Natural killer cell (primary cell): ENCODE data around the gene SORCS2. TPM values are rescaled to one million over a fixed set of nuclear protein-coding genes. Genes with fewer than 3 reads are reported as not detected.

Experiments used
- ATAC-seq, 3 donors: fragments of 150-1000 bp in 2 of 3; fragments of 200-7000 bp in 1 of 3; cut with Tn5 transposase; 1 replicate in 1 of 3; 2 replicates in 2 of 3; pipeline ENCODE4 v1.10.0; 2021; ENCODE audit warnings: mild to moderate bottlenecking in 2 of 3, moderate library complexity in 2 of 3
- DNase-seq, 2 donors: peaks; one replicate each; pipeline versions ENCODE4 v3.0.0 to v3.0.0-alpha.2; 2013 to 2021; ENCODE audit warnings: mixed read lengths in 1 of 2
- H3K27ac ChIP-seq: one replicate; pipeline ENCODE4 v1.5.1; 2013; ENCODE audit warnings: mild to moderate bottlenecking, low read length
- H3K27me3 ChIP-seq: one replicate; pipeline ENCODE4 v1.6.1; 2013; ENCODE audit warnings: low read length; ENCODE audit not compliant: control insufficient read depth, insufficient read depth
- H3K36me3 ChIP-seq: one replicate; pipeline ENCODE4 v1.6.1; 2013; ENCODE audit warnings: low read length; ENCODE audit not compliant: control insufficient read depth, insufficient read depth
- H3K4me1 ChIP-seq: one replicate; pipeline ENCODE4 v1.6.1; 2013; ENCODE audit warnings: low read length; ENCODE audit not compliant: control insufficient read depth, insufficient read depth
- H3K4me3 ChIP-seq: one replicate; pipeline ENCODE4 v1.5.1; 2013; ENCODE audit warnings: low read length
- H3K9me3 ChIP-seq: one replicate; pipeline ENCODE4 v1.6.1; 2013; ENCODE audit warnings: low read length; ENCODE audit not compliant: control insufficient read depth, insufficient read depth
- H3K27ac Mint-ChIP-seq, 2 donors: one replicate each; pipeline ENCODE4 v1.8.0; 2022; ENCODE audit warnings: mild to moderate bottlenecking in 2 of 2, mixed read lengths in 2 of 2, moderate library complexity in 1 of 2
- H3K27me3 Mint-ChIP-seq, 2 donors: one replicate each; pipeline ENCODE4 v1.8.0; 2022; ENCODE audit warnings: low read depth in 2 of 2, mixed read lengths in 2 of 2
- H3K36me3 Mint-ChIP-seq: one replicate; pipeline ENCODE4 v1.8.0; 2022; ENCODE audit warnings: mixed read lengths
- H3K4me1 Mint-ChIP-seq, 2 donors: one replicate each; pipeline ENCODE4 v1.8.0; 2022; ENCODE audit warnings: mixed read lengths in 2 of 2
- H3K4me3 Mint-ChIP-seq: one replicate; pipeline ENCODE4 v1.8.0; 2022; ENCODE audit warnings: mild to moderate bottlenecking, moderate library complexity, mixed read lengths
- H3K9me3 Mint-ChIP-seq, 2 donors: one replicate each; pipeline ENCODE4 v1.8.0; 2022; ENCODE audit warnings: mixed read lengths in 2 of 2
- WGBS: methylation state at CpG from one replicate; pipeline ENCODE4 v1.1.7; 2013; ENCODE audit warnings: missing lambda C conversion rate; ENCODE audit not compliant: insufficient coverage; 5-methylcytosine and 5-hydroxymethylcytosine counted together
- intact Hi-C: fragments of 100-400 bp; cut with micrococcal nuclease; formaldehyde crosslinking; loops from one replicate; pipeline ENCODE4 v1.14.2; 2022
- total RNA-seq, 4 donors: library from RNA; stranded (reverse); fragments of 120-200 nt in 1 of 4; gene quantifications; one replicate each; pipeline versions ENCODE4 v1.2.3 to v1.2.4, GENCODE V29; 2013 to 2022
- TF ChIP-seq, protein P1 (sequence below): fragments of 200-600 bp; IDR thresholded peaks from one replicate; pipeline ENCODE4 v1.8.0; 2022; ENCODE audit warnings: antibody characterized with exemption

The SORCS2 gene
- total RNA-seq, 3 donors from 2014 or later (not counting 1 experiment from before 2014, with no cell fraction given), result 1.2 to 2.5 (median 1.4) TPM

DNA sequence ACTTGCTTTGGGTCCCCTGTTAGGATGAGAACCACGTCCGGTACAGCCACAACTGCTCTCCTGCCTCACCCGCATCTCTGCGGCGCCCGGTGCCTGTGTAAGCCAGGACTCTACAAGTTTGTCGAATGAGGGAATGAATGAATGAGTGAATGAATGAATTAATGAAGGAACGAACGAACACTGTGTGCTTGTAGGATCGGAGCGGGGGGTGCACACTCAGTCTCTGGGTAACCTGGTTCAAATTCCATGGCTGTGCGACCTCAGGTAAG lies 443.8 kb downstream of the SORCS2 start:
- Histone ChIP-seq H3K36me3 (no peaks in the 10 kb centered on the region), H3K27me3 (no peaks in the 10 kb centered on the region), H3K9me3 (no peaks in the 10 kb centered on the region), H3K27ac (no peak overlapping the region), H3K4me3 (no peak overlapping the region), H3K4me1 (peaks cover 36% of the 10 kb centered on the region)
- DNase-seq, result no peak
- H3K4me3 Mint-ChIP-seq, result no peak overlapping the region
- TF ChIP-seq, protein P1, sequence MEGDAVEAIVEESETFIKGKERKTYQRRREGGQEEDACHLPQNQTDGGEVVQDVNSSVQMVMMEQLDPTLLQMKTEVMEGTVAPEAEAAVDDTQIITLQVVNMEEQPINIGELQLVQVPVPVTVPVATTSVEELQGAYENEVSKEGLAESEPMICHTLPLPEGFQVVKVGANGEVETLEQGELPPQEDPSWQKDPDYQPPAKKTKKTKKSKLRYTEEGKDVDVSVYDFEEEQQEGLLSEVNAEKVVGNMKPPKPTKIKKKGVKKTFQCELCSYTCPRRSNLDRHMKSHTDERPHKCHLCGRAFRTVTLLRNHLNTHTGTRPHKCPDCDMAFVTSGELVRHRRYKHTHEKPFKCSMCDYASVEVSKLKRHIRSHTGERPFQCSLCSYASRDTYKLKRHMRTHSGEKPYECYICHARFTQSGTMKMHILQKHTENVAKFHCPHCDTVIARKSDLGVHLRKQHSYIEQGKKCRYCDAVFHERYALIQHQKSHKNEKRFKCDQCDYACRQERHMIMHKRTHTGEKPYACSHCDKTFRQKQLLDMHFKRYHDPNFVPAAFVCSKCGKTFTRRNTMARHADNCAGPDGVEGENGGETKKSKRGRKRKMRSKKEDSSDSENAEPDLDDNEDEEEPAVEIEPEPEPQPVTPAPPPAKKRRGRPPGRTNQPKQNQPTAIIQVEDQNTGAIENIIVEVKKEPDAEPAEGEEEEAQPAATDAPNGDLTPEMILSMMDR, result no peak
- 96% methylated on average over 12 of the region's 12 CpGs for WGBS
- intact Hi-C loops, result no loop called here
- ATAC-seq, result no peak
- no peak overlapping the region for H3K27ac Mint-ChIP-seq
- H3K4me1 Mint-ChIP-seq, result peaks cover 18 to 29% of the 10 kb centered on the region in 2 donors
- peaks cover 15 to 18% of the 10 kb centered on the region in 2 donors for H3K27me3 Mint-ChIP-seq
- H3K36me3 Mint-ChIP-seq, result no peaks in the 10 kb centered on the region
- no peaks in the 10 kb centered on the region for H3K9me3 Mint-ChIP-seq

DNA sequence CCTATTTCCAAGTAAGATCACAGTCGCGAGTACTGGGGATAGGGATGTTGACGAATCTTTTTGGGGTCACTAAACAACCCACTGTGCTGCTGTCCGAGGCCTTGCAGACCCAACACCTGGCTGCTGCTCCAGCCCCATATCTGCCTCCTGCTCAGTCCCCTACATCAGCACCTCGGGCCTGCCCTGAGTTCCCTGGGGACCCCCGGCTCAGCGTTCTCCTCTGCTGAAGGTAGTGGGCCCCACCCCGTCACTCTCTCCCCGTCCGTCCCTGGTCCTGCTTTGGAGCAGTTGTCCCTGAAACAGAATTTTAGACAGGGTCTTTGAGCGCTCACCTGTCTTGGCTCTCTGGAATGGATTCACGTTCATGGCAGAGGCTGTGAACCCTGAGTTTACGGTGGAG lies 444.8 kb downstream of the SORCS2 start:
- intact Hi-C loops, result no loop called here
- H3K9me3 Mint-ChIP-seq, result no peaks in the 10 kb centered on the region
- no peaks in the 10 kb centered on the region for H3K36me3 Mint-ChIP-seq
- Histone ChIP-seq H3K27me3 (no peaks in the 10 kb centered on the region), H3K4me3 (no peak overlapping the region), H3K27ac (no peak overlapping the region), H3K9me3 (no peaks in the 10 kb centered on the region), H3K36me3 (no peaks in the 10 kb centered on the region), H3K4me1 (peaks cover 36% of the 10 kb centered on the region)
- no peak overlapping the region for H3K27ac Mint-ChIP-seq
- H3K4me3 Mint-ChIP-seq, result no peak overlapping the region
- H3K27me3 Mint-ChIP-seq, result peaks cover 14 to 18% of the 10 kb centered on the region in 2 donors
- TF ChIP-seq, protein P1, result no peak
- 96% methylated on average over 13 of the region's 13 CpGs for WGBS
- no peak for ATAC-seq
- no peak for DNase-seq
- peaks cover 21 to 34% of the 10 kb centered on the region in 2 donors for H3K4me1 Mint-ChIP-seq

DNA sequence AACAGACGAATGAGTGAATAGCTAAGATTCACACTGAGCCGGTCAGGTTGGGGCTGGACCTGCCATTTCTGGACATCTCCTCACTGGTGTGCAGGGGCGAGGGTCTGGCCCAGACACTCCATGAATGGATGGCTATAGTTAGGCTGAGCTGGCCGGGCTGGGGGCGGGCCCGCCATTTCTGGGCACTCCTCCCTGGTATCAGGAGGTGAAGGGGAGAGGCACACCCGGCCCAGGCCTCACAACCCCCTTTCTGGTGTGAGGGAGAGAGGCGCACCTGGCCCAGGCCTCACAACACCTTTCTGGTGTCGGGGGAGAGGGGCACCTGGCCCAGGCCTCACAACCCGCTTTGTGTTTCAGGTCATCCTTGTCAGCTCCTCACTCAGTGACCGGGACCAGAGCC lies 445.6 kb downstream of the SORCS2 start:
- Mint-ChIP-seq H3K36me3 (no peaks in the 10 kb centered on the region), H3K4me3 (no peak overlapping the region), H3K4me1 (peaks cover 21 to 38% of the 10 kb centered on the region in 2 donors), H3K9me3 (no peaks in the 10 kb centered on the region), H3K27me3 (peaks cover 5 to 11% of the 10 kb centered on the region in 2 donors), H3K27ac (no peak overlapping the region)
- WGBS, result 89% methylated on average over 11 of the region's 11 CpGs
- no peak overlapping the region for H3K4me3 ChIP-seq
- no peaks in the 10 kb centered on the region for H3K27me3 ChIP-seq
- H3K9me3 ChIP-seq, result no peaks in the 10 kb centered on the region
- H3K36me3 ChIP-seq, result no peaks in the 10 kb centered on the region
- intact Hi-C loops, result no loop called here
- DNase-seq, result no peak
- H3K27ac ChIP-seq, result no peak overlapping the region
- TF ChIP-seq, protein P1, result no peak
- peaks cover 36% of the 10 kb centered on the region for H3K4me1 ChIP-seq
- ATAC-seq, result no peak

DNA sequence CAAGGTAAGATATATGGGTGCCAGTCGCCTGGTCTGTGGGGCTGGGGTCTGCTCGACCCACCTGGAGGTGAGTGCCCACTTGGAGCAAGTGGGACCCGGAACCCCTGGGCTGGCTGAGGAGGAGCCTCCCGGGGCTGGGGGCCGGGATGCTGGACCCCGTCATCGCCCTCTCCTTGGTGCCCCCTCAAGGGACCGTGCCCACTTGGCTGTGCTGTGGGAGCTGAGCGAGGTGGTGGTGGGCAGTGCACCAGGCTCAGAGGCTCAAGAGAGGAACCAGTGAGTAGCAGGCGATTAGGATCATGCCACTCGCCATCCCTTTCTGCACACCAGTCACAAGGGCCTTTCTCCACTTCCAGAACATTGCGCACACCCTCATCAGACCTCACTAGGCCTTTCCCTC lies 446.2 kb downstream of the SORCS2 start:
- no peaks in the 10 kb centered on the region for H3K36me3 Mint-ChIP-seq
- Histone ChIP-seq H3K27me3 (no peaks in the 10 kb centered on the region), H3K36me3 (no peaks in the 10 kb centered on the region), H3K9me3 (no peaks in the 10 kb centered on the region), H3K4me1 (peaks cover 36% of the 10 kb centered on the region), H3K27ac (no peak overlapping the region), H3K4me3 (no peak overlapping the region)
- DNase-seq, result no peak
- intact Hi-C loops, result no loop called here
- H3K27me3 Mint-ChIP-seq, result peaks cover under 1 to 8% of the 10 kb centered on the region in 2 donors
- peaks cover 21 to 40% of the 10 kb centered on the region in 2 donors for H3K4me1 Mint-ChIP-seq
- WGBS, result 93% methylated on average over 12 of the region's 12 CpGs
- no peak for ATAC-seq
- TF ChIP-seq, protein P1, result no peak
- H3K4me3 Mint-ChIP-seq, result no peak overlapping the region
- no peaks in the 10 kb centered on the region for H3K9me3 Mint-ChIP-seq
- no peak overlapping the region for H3K27ac Mint-ChIP-seq
